NCI-H82 treated with DMSO at 0.1 percent for 48 hours (cell line): ENCODE results near the gene TAPBPL.
"Not testable (repeated sequence)": the region's sequence is repeated elsewhere in the genome, so short reads cannot be mapped to it uniquely, and the experiment has no call there.

Experiments used
- DNase-seq: peaks from one replicate; lab custom pipeline; 2025; ENCODE audit not compliant: unreplicated experiment; lab: John Stamatoyannopoulos, UW

The TAPBPL gene

DNA sequence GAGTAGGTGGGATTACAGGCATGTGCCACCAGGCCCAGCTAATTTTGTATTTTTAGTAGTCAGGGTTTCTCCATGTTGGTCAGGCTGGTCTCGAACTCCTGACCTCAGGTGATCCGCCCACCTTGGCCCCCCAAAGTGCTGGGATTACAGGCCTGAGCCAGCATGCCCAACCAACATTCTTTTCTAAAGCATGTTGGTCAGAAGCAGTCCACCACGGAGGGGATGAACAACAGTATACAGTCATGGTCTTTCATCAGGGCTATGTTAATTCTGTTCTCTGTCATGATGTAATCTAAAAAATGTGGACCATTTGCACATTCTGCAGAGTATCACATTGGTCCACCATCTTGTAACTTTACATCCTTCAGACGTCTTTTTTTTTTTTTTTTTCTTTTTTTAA is 37.6 kb downstream of the TAPBPL start:
- no peak for DNase-seq

DNA sequence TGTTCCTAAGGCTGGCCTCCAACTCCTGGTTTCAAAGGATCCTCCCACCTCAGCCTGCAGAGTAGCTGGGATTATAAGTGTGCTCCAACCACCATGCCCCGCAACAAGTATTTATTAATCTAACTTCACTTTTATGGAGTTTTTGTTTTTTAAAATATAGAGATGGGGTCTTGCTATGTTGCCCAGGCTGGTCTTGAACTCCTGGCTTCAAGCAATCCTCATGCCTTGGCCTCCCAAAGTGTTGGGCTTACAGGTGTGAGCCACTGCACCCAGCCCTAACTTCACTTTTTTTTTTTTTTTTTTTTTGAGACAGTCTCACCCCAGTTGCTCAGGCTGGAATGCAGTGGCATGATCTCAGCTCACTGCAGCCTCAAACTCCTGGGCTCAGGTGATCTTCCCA is 38.8 kb downstream of the TAPBPL start:
- not testable (repeated sequence) for DNase-seq

- DNase-seq = peak; percentile 91
Measured at GRCh38 chr12:6492838-6493496, 41.1 kb downstream of the TAPBPL start, which contains the start of gene MRPL51. Gene MRPL51 (minus strand): TSS chr12:6493262. CDS start chr12:6493136, 126 bp downstream.

DNA sequence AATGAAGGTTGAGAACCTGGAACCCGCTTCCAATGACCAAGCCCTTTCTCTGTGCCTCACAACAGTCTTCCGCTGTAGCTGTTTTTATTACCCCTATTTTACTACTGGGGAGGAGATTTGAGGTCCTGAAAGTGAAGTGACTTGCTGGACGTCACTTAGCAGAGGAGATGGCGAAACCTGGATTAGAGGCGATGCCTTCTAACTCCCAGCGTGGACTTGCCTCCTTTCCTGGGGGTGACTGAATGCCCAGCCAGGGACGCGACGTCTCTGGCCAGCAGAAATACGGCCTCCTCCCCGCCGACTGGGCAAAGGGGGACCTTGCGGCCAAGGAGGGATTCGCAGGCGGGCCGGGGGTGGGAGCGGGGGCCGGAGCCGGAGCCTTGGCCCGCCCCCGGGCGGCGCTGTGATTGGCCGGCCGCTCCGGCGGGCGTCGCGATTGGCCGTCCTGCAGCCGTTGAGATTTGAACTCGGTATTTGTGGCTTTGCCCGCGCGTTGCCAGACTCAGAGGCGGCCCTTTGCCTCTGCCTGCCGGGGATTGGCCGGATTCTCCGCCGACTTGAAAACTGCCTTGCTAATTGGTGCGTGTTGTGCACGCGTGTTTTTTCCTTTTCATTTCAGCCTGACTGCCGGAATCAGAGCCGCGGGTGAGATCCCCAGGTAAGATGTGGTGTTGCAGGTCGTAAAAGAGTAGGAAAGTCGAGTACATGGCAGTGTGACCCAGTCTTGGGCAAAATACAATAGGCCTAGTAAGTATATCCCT is 41.8 kb downstream of the TAPBPL start, which contains the start of gene NCAPD2:
Gene NCAPD2, plus strand, starts transcription at position 606 of the 761 bp plus-strand sequence. CDS start 997 bp downstream, outside the sequence.
- DNase-seq = peak; percentile 94

DNA sequence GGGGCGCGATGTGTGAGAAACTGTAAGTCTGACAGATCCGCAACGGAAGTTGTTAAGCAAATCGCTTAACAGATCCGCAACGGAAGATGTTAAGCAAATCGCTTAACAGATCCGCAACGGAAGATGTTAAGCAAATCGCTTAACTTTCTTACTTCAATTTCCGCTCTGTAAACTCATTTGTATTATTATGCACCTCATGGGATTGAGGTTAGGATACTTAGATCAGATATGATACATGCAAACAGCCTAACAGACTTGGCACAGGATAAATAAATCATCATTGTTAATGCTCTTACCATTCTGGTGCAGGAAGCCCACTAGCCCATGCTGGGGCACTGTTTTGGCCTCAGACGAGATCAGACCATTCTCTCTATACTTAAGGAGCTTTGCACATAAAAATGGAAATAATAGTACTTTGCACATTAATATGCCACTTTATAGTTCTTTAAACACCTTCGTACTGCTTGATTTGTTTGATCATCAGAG is 42.5 kb downstream of the TAPBPL start:
- peak; percentile 44 for DNase-seq

- no peak for DNase-seq
Measured at GRCh38 chr12:6494968-6495367, 43.1 kb downstream of the TAPBPL start.

DNA sequence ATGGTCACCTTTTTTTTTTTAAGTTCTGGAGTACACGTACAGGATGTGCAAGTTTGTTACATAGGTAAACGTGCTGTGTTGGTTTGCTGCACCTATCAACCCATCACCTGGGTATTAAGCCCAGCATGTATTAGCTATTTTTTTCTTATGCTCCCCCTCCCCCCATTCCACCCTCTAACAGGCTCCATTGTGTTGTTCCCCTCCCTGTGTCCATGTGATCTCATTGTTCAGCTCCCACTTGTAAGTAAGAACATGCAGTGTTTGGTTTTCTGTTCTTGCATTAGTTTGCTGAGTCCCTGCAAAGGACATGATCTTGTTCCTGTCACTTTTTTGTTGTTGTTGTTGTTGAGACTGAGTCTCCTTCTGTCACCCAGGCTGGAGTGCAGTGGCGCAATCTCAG is 45.4 kb downstream of the TAPBPL start:
- DNase-seq = not testable (repeated sequence)

DNA sequence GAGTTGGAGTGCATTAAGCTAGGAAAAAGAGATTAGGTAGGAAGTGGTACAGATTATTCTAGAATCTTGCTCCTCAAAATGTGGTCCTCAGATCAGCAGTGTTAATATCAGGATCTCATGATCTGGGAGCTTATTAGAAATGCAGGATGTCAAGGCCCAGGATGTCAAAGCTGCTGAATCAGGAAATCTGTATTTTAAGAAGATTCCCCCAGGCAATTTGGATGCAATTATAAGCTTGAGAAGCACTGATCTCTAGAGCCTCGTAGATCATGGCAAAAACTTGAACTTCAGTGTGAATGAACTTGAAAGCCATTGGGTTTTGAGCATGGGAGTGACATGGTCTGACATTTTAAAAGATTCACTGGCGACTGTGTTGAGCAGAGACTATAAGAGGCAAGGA is 48.6 kb downstream of the TAPBPL start:
- DNase-seq = no peak

- no peak for DNase-seq
Measured at GRCh38 chr12:6507102-6507998, 55.5 kb downstream of the TAPBPL start.

GRCh38 chr12:6508087-6508486 is 56.2 kb downstream of the TAPBPL start:
- no peak for DNase-seq
